ENCODE results near the gene ZCCHC2. TPM values are rescaled to one million over a fixed set of nuclear protein-coding genes. Genes with fewer than 3 reads are reported as not detected.

The ZCCHC2 gene
- total RNA-seq, 4 donors from 2014 or later = 35.6 to 54.5 (median 37.2) TPM

- Histone ChIP-seq H3K9me3 (no peaks in the 10 kb centered on the region), H3K27ac (no peak overlapping the region), H3K36me3 (no peaks in the 10 kb centered on the region), H3K4me1 (peaks cover 0 to 41% (median 9%) of the 10 kb centered on the region in 4 donors), H3K27me3 (no peaks in the 10 kb centered on the region), H3K4me3 (no peak overlapping the region)
- no peak for DNase-seq
- TF ChIP-seq POLR2A (IDR thresholded peaks at IDR 0.05) (no peak), CTCF (IDR thresholded peaks at IDR 0.05) (no peak)
These were observed 8.3 kb downstream of the ZCCHC2 start for GRCh38 chr18:62531078-62531477.

DNA sequence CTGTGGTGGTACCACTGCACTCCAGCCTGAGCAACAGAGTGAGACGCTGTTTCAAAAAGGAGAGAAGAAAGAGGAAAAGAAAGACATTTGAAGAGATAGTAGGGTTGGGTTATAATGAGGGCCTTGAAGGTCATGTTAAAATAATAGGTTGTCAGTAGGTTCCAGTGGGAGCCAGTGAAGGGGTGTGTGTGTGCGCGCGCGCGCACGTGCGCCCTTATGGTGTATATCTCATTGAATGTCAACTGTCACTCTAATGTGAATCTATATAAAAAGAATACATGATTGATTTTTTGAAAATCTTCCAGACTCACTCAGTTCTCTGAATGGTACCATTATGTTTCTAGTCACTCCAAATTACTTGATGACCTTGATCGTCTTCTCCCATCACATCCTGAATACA lies 9.1 kb downstream of the ZCCHC2 start:
- Histone ChIP-seq H3K4me3 (no peak overlapping the region), H3K9me3 (no peaks in the 10 kb centered on the region), H3K27me3 (no peaks in the 10 kb centered on the region), H3K36me3 (no peaks in the 10 kb centered on the region), H3K27ac (no peak overlapping the region), H3K4me1 (peaks cover 0 to 44% (median 9%) of the 10 kb centered on the region in 4 donors)
- DNase-seq = no peak
- no peak for TF ChIP-seq CTCF (IDR thresholded peaks at IDR 0.05)
- TF ChIP-seq POLR2A (IDR thresholded peaks at IDR 0.05) = no peak

GRCh38 chr18:62536005-62536404 lies 13.2 kb downstream of the ZCCHC2 start:
- Histone ChIP-seq H3K4me1 (peaks cover 0 to 34% (median 4%) of the 10 kb centered on the region in 4 donors), H3K36me3 (peaks cover 0 to 13% (median 0%) of the 10 kb centered on the region in 3 donors), H3K27me3 (no peaks in the 10 kb centered on the region), H3K4me3 (no peak overlapping the region), H3K27ac (no peak overlapping the region), H3K9me3 (no peaks in the 10 kb centered on the region)
- no peak for TF ChIP-seq POLR2A (IDR thresholded peaks at IDR 0.05)
- no peak for TF ChIP-seq CTCF (IDR thresholded peaks at IDR 0.05)
- DNase-seq = no peak

DNA sequence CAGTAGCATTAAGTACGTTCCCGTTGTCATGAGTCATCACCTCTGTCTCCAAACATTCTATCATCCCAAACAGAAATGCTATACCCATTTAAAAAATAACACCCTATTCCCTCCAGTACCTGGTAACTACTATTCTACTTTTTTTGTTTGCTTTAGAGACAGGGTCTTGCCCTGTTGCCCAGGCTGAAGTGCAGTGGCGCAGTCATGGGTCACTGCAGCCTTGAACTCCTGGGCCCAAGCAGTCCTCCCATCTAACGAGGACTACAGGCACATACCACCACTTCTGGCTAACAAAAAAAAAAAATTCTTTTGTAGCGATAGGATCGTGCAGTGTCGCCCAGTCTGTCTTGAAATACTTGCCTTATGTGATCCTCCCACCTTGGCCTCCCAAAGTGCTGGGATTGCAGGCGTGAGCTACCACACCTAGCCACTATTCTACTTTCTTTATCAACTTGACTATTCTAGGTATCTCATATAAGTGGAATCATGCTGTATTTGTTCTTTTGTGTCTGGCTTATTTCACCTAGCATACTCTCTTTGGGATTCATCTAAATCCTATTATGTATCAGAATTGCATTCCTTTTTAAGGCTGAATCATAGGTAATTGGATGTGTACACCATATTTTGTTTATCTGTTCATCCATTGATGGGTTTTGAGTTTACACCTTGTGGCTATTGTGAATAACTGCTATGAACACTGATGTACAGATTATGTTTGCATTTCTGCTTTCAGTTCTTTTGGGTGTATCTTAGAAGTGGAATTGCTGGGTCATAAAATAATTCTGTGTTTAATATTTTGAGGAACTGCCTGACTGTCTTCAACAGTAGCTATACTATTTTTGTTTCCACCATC lies 14.4 kb downstream of the ZCCHC2 start:
- Histone ChIP-seq H3K4me3 (no peak overlapping the region), H3K9me3 (no peaks in the 10 kb centered on the region), H3K36me3 (peaks cover 0 to 20% (median 0%) of the 10 kb centered on the region in 3 donors), H3K27me3 (no peaks in the 10 kb centered on the region), H3K4me1 (peaks cover 0 to 34% (median 2%) of the 10 kb centered on the region in 4 donors), H3K27ac (no peak overlapping the region)
- DNase-seq = no peak
- no peak for TF ChIP-seq POLR2A (IDR thresholded peaks at IDR 0.05)
- TF ChIP-seq CTCF (IDR thresholded peaks at IDR 0.05) = no peak

GRCh38 chr18:62537946-62538345 lies 15.1 kb downstream of the ZCCHC2 start:
- peaks cover 0 to 27% (median 0%) of the 10 kb centered on the region in 3 donors for H3K36me3 ChIP-seq
- H3K27me3 ChIP-seq = no peaks in the 10 kb centered on the region
- no peak overlapping the region for H3K27ac ChIP-seq
- H3K9me3 ChIP-seq = no peaks in the 10 kb centered on the region
- TF ChIP-seq CTCF (IDR thresholded peaks at IDR 0.05) (no peak), POLR2A (IDR thresholded peaks at IDR 0.05) (no peak)
- H3K4me1 ChIP-seq = peaks cover 0 to 34% (median 2%) of the 10 kb centered on the region in 4 donors
- H3K4me3 ChIP-seq = no peak overlapping the region
- no peak for DNase-seq

Measured in Peyer's patch (tissue), 4 donors.